Measurements from ENCODE around the gene IGSF6.
"Not testable (repeated sequence)": the region's sequence is repeated elsewhere in the genome, so short reads cannot be mapped to it uniquely, and the experiment has no call there.

Gene IGSF6, protein sequence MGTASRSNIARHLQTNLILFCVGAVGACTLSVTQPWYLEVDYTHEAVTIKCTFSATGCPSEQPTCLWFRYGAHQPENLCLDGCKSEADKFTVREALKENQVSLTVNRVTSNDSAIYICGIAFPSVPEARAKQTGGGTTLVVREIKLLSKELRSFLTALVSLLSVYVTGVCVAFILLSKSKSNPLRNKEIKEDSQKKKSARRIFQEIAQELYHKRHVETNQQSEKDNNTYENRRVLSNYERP

DNA sequence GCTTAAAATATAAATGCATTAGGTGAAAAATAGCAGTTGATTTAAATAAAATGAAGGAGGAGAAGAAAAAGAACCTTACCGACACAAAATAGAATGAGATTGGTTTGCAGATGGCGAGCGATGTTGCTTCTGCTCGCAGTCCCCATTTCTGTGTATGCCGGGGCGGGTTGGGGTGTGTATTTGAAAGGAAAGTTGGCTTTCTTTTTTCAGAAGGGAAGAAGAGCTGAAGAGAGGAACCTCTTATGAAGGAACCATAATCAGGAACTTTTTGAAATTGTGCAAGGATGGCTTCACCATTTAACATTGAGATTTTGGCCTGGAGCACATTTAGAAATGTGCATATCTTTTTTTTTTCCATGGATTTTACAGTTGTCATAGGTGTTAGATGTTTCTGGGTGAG is at the start of gene IGSF6:
IGSF6 (minus strand) TSS at position 156 of the 400 bp plus-strand sequence; CDS start at position 146, 10 bp downstream.
- TF ChIP-seq, protein P1, sequence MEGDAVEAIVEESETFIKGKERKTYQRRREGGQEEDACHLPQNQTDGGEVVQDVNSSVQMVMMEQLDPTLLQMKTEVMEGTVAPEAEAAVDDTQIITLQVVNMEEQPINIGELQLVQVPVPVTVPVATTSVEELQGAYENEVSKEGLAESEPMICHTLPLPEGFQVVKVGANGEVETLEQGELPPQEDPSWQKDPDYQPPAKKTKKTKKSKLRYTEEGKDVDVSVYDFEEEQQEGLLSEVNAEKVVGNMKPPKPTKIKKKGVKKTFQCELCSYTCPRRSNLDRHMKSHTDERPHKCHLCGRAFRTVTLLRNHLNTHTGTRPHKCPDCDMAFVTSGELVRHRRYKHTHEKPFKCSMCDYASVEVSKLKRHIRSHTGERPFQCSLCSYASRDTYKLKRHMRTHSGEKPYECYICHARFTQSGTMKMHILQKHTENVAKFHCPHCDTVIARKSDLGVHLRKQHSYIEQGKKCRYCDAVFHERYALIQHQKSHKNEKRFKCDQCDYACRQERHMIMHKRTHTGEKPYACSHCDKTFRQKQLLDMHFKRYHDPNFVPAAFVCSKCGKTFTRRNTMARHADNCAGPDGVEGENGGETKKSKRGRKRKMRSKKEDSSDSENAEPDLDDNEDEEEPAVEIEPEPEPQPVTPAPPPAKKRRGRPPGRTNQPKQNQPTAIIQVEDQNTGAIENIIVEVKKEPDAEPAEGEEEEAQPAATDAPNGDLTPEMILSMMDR (IDR thresholded peaks at IDR 0.05; ENCODE audit: control extremely low read depth, extremely low read depth, low read depth, missing control alignments) = no peak
- POLR2A ChIA-PET = no interaction called here
- DNase-seq (ENCODE audit: extremely low spot score) = no peak
- CTCF ChIA-PET = interaction anchor here (1.3 kb wide), 1 partner anchor 11 kb away, joined by 4 read pairs; no protein-coding TSS in a partner anchor

DNA sequence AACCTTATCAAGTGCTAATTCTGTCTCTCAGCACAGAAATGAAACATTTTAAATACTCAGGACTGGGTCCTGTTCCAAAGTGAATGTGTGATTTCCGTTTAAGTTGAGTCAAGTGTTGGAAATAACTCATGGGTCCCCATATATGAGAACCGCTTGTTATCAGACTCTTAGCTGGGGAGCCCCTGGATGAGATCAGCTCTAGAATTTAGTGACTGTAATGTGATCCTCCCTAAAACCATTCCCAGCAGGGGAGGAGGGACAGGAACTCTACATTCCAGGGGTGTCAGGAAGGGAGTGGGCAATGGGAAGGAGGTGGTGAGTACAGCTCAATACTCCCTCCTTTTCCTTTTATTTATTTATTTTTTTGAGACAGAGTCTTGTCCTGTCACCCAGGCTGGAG is 48.9 kb upstream of the IGSF6 start:
- CTCF ChIA-PET = interaction anchor here (0.8 to 1.7 kb wide), 5 partner anchors 12 to 117 kb away, joined by 3 to 6 read pairs (median 3); no protein-coding TSS in a partner anchor
- DNase-seq (ENCODE audit: extremely low spot score) = no peak
- POLR2A ChIA-PET = interaction anchor here (0.7 kb wide), 1 partner anchor 57 kb away, joined by 5 read pairs; no protein-coding TSS in a partner anchor
- TF ChIP-seq, protein P1 (IDR thresholded peaks at IDR 0.05; ENCODE audit: control extremely low read depth, extremely low read depth, low read depth, missing control alignments) = no peak

DNA sequence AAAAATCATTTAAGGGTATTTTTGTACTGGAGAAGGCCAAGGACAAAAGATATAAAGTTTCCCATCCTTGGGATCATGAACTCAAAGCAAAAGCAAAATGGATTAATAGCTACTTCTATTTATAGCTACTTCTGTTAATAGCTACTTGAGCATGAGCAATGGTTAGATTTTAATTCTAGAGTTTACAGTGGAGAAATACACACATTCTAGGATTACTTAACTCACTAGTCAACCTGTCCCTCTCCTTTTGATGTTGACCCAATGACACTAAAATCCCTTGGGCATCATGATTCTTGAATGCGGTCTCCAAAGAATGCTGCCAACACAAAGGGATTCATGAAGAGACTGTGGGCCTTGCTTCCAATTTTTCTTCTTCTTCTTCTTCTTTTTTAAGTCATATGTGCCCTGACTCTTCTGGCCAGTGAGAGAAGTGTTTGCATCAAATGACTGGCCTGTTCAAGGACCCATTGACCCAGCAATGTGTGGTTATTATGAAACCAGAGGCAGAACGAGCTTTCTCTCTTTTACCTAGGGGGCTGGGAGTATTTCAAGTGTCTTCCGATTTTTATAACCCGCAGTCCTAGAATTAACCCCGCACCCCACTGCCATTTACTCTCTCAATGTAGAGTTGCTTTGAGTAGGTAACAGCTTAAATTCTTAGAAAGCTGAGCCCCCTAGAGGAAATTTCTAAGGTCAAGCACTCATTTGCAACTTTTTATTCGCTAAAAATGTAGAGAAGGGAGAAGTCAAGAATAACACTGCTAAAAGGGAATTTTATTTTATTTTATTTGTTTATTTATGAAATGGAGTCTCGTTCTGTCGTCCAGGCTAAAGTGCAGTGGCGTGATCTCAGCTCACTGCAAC is 46.0 kb upstream of the IGSF6 start:
- CTCF ChIA-PET = interaction anchor here (1.0 to 4.4 kb wide), 5 partner anchors 10 to 41 kb away, joined by 4 to 12 read pairs (median 5); no protein-coding TSS in a partner anchor
- TF ChIP-seq, protein P1 (IDR thresholded peaks at IDR 0.05; ENCODE audit: control extremely low read depth, extremely low read depth, low read depth, missing control alignments) = no peak
- DNase-seq (ENCODE audit: extremely low spot score) = no peak
- POLR2A ChIA-PET = no interaction called here

DNA sequence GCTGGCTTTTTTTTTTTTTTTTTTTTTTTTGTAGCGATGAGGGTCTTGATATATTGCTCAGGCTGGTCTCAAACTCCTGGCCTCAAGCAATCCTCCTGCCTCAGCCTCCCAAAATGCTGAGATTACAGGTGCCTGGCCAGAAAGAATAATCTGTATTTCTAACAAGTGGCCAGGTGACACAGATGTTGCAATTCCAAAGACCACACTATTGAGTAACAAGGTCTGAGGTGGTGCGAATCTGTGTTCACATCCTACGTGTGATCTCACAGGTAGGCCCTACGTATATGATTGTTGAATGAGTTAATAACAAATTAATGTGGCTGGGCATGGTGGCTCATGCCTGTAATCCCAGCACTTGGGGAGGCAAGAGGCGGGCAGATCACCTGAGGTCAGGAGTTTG is 44.6 kb upstream of the IGSF6 start:
- CTCF ChIA-PET = interaction anchor here (1.9 to 4.4 kb wide), 3 partner anchors 12 to 40 kb away, joined by 5 to 12 read pairs (median 9); no protein-coding TSS in a partner anchor
- DNase-seq (ENCODE audit: extremely low spot score) = no peak
- POLR2A ChIA-PET = no interaction called here
- TF ChIP-seq, protein P1 (IDR thresholded peaks at IDR 0.05; ENCODE audit: control extremely low read depth, extremely low read depth, low read depth, missing control alignments) = no peak

DNA sequence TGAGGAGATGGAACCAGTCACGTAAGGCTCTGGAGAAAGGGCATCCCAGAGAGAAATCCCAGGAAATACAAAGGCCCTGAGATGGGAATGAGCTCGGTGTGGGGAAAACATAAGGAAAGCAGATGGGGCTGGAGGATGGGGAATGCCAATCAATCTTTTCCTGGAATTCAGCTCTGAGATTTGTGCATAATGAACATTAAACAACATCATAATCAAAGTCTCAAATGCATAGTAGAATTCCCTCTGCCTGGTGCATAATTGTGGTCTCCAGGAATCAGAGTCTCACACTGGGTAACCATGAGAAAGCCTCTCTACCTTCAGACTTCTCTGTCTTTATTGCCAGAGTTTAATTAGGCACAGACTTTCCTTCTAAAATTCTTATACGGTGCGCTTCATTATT is 42.2 kb upstream of the IGSF6 start:
- TF ChIP-seq, protein P1 (IDR thresholded peaks at IDR 0.05; ENCODE audit: control extremely low read depth, extremely low read depth, low read depth, missing control alignments) = no peak
- POLR2A ChIA-PET = no interaction called here
- CTCF ChIA-PET = interaction anchor here (1.3 to 4.4 kb wide), 3 partner anchors 11 to 37 kb away, joined by 5 to 12 read pairs (median 8); no protein-coding TSS in a partner anchor
- DNase-seq (ENCODE audit: extremely low spot score) = no peak

DNA sequence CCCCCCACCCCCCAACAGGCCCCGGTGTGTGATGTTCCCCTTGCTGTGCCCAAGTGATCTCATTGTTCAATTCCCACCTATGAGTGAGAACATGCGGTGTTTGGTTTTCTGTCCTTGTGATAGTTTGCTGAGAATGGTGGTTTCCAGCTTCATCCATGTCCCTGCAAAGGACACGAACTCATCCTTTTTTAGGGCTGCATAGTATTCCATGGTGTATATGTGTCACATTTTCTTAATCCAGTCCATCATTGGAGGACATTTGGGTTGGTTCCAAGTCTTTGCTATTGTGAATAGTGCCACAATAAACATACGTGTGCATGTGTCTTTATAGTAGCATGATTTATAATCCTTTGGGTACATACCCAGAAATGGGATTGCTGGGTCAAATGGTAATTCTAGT is 38.6 kb upstream of the IGSF6 start:
- CTCF ChIA-PET = interaction anchor here (1.0 kb wide), 1 partner anchor 8 kb away, joined by 3 read pairs; no protein-coding TSS in a partner anchor
- DNase-seq (ENCODE audit: extremely low spot score); POLR2A ChIA-PET: not testable (repeated sequence)

Measured in GM10248 (cell line).